Ishikawa (cell line): ENCODE results near the gene NDST1.

ENCODE experiments used
- EP300 ChIP-seq: IDR thresholded peaks from 2 replicates; pipeline ENCODE4 v1.6.1; 2012; ENCODE audit warnings: borderline replicate concordance
- FOXM1 ChIP-seq: IDR thresholded peaks from 2 replicates; pipeline ENCODE4 v1.6.1; 2012; ENCODE audit warnings: low read depth, borderline replicate concordance
- MAX ChIP-seq: IDR thresholded peaks from 2 replicates; pipeline ENCODE4 v1.6.1; 2012
- RAD21 ChIP-seq: IDR thresholded peaks from 2 replicates; pipeline ENCODE4 v1.6.1; 2012; ENCODE audit warnings: low read depth
- REST ChIP-seq: IDR thresholded peaks from 2 replicates; pipeline ENCODE4 v1.6.1; 2012; ENCODE audit warnings: low read depth, mild to moderate bottlenecking
- TAF1 ChIP-seq: IDR thresholded peaks from 2 replicates; pipeline ENCODE4 v1.6.1; 2012; ENCODE audit warnings: low read depth, mild to moderate bottlenecking
- YY1 ChIP-seq: IDR thresholded peaks from 2 replicates; pipeline ENCODE4 v1.6.1; 2012; ENCODE audit warnings: low read depth
- ZBTB7A ChIP-seq: IDR thresholded peaks from 2 replicates; pipeline ENCODE4 v1.6.1; 2012; ENCODE audit warnings: low read depth

GRCh38 chr5:150559088-150559487, 51.2 kb downstream of the NDST1 start:
- TF ChIP-seq TAF1 (no peak), MAX (no peak), REST (no peak), YY1 (no peak), FOXM1 (no peak), RAD21 (no peak; the same call in 1 of the 2 replicates), ZBTB7A (no peak), EP300 (no peak)
